Measurements from ENCODE around the gene GIMAP4.
"Not testable (repeated sequence)": the region's sequence is repeated elsewhere in the genome, so short reads cannot be mapped to it uniquely, and the experiment has no call there.

Gene GIMAP4

GRCh38 chr7:150567169-150567568 lies at the start of gene GIMAP4:
Gene GIMAP4 (plus strand): TSS chr7:150567390. CDS start chr7:150569902, 2,512 bp downstream.
- peak; percentile 26 to 57 for DNase-seq

- DNase-seq = no peak
Observed at GRCh38 chr7:150519310-150519709, 47.9 kb upstream of the GIMAP4 start.

- peak in 1 of 2 donors; percentile 47 for DNase-seq
Observed at GRCh38 chr7:150520145-150520544, 47.0 kb upstream of the GIMAP4 start.

GRCh38 chr7:150522931-150523330 lies 44.3 kb upstream of the GIMAP4 start:
- not testable (repeated sequence) for DNase-seq

DNA sequence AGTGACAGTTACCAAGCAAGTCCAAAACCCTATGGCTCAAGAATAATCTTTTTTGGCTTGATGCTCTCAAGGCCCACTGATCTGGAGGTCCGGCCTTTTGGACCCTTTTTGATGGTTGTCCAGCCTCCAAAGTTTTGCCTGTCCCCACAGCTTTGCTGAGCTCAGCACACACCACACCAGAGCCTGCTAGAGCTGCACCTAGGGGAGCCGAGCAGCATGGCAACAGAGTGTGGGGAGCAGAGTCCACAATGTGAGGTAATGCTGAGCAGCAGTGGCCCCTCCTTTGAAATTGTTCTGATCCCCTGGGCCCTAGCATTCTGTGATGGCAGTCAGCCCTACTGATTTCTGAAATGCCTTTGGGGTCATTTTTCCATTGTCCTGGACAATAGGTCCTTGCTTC lies 43.2 kb upstream of the GIMAP4 start:
- DNase-seq = no peak

DNA sequence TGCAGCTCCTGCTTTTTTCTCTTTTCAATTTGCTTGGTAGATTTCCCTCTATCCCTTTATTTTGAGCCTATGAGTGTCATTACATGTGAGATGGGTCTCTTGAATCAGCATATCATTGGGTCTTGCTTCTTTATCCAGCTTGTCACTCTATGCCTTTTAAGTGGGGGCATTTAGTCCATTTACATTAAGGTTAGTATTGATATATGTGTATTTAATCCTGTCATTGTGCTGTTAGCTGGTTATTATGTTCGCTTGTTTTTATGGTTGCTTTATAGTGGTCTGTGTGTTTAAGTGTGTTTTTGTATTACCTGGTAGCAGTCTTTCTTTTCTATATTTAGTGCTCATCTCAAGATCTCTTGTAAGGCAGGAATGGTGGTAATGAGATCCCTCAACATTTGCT lies 35.5 kb upstream of the GIMAP4 start:
- no peak for DNase-seq

DNA sequence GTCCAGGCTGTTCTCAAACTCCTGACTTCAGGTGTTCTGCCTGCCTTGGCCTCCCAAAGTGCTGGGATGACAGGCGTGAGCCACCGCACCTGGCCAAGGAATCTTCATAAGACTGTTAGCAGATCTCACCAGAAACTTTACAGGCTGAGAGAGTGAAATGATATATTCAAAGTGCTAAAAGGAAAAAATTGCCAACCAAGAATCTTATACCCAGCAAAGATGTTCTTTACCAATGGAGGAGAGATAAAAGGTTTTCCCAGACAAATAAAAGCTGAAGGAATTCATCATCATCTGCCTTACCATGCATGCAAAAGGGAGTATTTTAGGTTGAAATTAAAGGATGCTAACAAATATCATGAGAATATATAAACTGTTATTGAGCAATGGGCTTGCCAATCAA lies 28.9 kb upstream of the GIMAP4 start:
- DNase-seq = no peak

GRCh38 chr7:150553163-150553562 lies 14.0 kb upstream of the GIMAP4 start:
- no peak for DNase-seq

GRCh38 chr7:150556521-150557138 lies 10.6 kb upstream of the GIMAP4 start:
- peak; percentile 48 to 74 for DNase-seq

DNA sequence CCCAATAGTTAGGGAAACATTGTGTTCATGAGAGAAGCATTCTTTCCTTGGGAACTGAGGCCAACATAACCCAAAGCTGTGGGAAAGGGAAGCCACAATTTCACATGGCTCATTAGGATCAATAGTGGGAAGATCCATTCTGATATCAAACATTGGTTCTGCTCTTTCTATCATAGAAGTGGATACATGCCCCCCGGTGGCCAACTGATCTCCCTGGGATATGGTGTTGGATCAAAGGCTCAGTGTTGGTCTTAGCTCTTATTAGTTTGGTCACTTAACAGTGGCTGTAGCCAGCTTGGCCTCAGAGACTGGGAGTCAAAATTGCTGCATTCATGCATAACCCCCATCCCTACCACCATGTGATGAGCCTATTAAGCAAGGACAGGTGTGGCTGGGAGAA lies 6.7 kb upstream of the GIMAP4 start:
- no peak for DNase-seq

GRCh38 chr7:150562919-150563318 lies 4.3 kb upstream of the GIMAP4 start:
- DNase-seq = no peak

DNA sequence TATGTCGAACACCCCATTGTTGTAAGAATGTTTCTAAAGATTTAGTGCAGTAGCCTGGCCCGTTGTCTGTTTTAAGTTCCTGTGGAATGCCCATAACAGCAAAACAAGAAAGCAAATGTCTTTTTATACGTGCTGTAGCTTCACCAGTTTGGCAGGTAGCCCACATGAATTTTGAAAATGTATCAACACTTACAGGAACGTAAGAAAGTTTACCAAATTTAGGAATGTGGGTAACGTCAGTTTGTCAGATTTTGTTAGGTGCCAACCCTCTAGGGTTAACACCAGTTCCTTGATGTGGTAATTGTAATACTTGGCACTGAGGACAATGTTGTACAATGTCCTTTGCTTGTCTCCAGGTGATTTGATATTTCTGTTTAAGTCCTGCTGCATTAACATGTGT lies 3.2 kb upstream of the GIMAP4 start:
- peak in 1 of 2 donors; percentile 60 for DNase-seq

DNA sequence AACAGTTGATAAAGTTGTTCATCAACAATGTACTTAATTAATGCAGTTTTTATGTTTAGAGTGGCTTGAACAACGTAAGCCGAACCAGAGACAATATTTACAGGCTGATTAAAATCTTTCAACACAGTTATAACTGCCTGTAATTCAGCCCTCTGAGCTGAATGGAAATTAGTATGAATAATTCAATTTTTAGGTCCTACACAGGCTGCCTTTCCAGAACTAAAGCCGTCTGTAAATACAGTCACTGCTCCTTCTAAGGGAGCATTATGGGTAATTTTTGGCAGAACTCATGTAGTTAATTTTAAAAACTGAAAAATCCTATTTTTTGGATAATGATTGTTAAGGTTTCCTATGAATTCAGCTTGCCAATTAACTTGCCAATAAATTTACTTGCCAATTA lies 2.6 kb upstream of the GIMAP4 start:
- no peak for DNase-seq

GRCh38 chr7:150565239-150565638 lies 2.0 kb upstream of the GIMAP4 start:
- DNase-seq = no peak

GRCh38 chr7:150566123-150566522 lies 1.1 kb upstream of the GIMAP4 start:
- no peak for DNase-seq

DNA sequence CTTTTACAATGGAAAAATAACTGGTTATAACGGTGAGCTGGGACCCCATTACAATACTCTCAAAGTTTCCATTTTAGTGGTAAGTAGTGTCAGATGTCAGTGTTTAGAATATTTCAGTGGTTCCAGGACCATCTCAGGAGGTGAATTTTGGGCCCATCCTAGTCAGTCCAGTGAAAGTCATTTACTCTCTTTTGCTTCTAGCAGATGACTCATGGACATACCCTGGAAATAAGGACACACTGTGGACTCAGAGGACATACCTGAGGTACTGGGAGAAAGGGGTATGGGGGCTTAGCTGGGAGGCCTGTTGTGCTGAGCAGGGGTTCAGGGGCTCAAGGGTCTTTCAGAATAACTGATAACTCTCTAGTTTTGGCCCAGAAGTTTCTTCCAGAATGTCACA lies 618 bp upstream of the GIMAP4 start:
- DNase-seq = no peak

DNA sequence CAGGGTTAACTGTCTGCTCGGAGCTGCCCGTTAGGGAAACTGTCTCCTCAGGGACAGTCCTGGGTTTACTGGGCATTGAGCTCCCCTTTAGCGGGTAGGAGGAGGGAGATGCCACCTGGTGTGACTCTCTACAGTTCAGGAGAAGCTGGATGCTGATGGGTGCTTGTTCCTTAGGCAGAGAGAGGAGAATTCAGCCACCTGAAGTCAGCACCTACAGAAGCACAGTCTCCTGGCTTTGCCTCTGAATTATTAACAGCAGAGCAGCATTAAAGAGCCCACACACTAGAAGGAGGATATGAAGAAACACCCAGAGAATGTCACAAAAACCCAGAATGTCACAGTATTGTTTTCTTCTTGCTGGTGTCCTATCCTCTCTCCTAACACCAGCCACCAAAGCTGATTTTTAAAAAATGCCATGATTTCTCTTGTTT lies 696 bp downstream of the GIMAP4 start:
- no peak for DNase-seq

DNA sequence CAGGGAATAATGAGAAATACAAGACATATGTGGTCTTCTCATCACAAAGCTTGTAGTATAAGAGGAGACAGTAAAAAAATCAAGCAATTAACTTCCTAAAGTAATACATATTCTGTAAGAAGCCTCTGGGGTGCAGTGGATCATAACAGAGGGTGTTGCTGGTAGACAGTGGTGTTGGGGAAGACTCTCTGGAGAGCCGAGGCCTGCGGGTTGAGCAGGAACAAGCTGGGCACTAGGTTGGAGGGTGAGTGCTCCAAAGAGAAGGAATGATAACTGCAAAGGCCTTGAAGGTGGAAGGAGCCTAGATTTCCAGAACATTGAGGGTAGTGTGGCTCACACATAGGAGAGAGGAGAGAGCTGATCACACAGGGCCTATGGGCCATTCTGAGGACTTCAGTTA lies 1.5 kb downstream of the GIMAP4 start:
- peak; percentile 46 to 60 for DNase-seq

DNA sequence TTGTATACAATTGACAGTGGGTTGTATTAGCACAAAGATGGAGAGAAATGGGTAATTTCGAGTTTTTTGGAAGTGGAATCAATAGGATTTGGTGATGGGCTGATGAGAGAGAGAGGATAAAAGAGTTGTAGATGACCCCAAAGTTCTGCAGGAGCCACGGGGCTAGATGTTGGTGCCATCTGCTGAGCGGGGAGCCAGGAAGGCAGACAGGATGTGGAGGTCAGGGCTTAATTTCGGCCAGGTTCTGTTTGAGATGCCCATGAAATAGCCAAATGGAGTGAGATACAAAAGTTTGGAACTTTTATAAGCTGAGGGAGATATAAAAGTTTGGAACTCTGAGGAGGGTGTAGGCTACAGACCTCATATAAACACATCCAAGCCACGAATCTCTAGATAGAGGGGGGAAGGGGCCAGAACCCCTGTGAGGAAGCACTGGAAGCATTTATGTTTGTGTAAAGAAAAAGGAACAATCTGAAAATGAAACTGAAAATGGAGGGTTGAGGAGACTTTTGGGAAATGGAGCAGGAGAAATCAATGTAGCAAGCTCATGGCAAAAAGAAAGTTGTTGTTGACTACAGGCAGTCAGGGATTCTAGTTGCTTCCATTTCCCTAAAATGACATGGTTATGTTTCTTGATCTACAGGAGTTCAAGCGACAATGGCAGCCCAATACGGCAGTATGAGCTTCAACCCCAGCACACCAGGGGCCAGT lies 2.2 kb downstream of the GIMAP4 start:
- no peak for DNase-seq

- DNase-seq = no peak
Observed at GRCh38 chr7:150570556-150571465, 3.6 kb downstream of the GIMAP4 start.

DNA sequence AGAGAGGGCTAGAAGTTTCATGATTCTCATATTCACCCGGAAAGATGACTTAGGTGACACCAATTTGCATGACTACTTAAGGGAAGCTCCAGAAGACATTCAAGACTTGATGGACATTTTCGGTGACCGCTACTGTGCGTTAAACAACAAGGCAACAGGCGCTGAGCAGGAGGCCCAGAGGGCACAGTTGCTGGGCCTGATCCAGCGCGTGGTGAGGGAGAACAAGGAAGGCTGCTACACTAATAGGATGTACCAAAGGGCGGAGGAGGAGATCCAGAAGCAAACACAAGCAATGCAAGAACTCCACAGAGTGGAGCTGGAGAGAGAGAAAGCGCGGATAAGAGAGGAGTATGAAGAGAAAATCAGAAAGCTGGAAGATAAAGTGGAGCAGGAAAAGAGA lies 5.3 kb downstream of the GIMAP4 start:
- DNase-seq = no peak

GRCh38 chr7:150579979-150580637 lies 12.9 kb downstream of the GIMAP4 start:
- DNase-seq = peak in 1 of 2 donors; percentile 47
